NCI-H1694 (cell line): ENCODE data around the gene CATSPER4.
"Not testable (repeated sequence)": the region's sequence is repeated elsewhere in the genome, so short reads cannot be mapped to it uniquely, and the experiment has no call there.

Experiments used
- DNase-seq: peaks from one replicate; lab custom pipeline; 2025; lab: John Stamatoyannopoulos, UW

CATSPER4 gene

DNA sequence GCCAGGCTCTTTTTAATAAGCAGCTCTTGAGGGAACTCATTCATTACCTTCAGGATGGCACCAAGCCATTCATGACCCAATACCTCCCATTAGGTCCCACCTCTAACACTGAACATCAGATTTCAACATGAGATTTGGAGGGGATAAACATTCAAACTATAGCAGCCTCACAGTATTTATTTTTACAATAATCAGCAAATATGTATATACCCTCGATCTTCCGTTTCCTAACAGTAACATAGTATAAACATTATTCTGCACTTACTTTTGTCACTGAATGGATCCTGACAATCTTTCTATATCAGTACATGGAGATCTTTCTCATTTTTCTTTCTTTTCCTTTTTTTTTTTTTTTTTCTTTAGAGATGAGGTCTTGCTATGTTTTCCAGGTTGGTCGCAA lies 5.4 kb downstream of the CATSPER4 start:
- no peak for DNase-seq

DNA sequence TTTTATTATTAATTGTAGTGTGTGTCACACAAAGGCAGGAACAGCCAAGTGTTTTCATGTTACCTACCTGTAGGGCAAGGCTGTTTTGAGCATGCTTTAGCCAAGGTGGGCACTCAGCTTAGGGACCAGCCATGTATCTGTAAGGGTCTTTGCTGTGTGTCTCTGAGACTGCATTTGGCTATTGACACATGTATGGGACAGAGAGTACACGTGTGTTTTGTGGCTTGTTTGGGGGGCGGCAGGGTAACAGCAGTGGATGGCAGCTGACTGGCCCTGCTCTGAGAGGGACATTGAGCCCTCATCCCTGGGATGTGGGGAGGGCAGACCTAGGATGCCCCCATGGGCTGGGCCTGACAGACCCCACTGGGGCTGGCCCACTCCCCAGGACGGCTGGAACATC lies 6.9 kb downstream of the CATSPER4 start:
- DNase-seq, result no peak

GRCh38 chr1:26197813-26198212 lies 7.4 kb downstream of the CATSPER4 start:
- no peak for DNase-seq

GRCh38 chr1:26200413-26200812 lies 10.0 kb downstream of the CATSPER4 start:
- no peak for DNase-seq

DNA sequence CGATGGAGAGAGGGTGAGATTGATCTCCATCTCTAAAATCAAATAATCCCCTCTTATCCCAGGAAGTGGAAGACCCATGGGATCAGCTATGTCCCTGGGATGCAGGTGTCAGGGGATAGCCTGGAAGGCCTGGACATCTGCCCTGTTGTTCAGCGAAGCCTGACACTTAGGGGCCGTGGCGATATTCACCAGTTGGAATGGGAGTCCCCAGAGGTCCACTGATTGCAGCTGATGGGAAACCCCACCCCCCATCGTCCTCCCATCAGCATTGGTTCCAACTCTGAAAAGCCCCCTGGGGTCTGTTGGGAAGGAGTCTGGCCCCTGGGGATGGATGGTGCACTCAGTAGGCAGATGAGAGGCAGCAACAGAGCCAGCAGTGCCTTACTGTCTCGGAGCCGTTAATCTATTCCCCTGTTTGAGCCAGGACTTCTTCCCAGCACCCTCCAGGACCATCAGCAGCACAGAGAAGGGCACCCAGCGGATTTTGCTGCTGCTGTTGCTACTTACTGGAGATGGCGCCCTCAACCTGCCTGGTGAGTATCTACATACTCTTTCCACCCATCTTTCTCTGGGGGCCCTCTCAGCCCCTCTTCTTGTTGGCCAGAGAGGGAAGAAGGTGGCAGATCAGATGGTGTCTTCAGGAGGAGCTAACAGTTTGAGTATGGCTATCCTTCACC lies 13.4 kb downstream of the CATSPER4 start:
- DNase-seq, result no peak

DNA sequence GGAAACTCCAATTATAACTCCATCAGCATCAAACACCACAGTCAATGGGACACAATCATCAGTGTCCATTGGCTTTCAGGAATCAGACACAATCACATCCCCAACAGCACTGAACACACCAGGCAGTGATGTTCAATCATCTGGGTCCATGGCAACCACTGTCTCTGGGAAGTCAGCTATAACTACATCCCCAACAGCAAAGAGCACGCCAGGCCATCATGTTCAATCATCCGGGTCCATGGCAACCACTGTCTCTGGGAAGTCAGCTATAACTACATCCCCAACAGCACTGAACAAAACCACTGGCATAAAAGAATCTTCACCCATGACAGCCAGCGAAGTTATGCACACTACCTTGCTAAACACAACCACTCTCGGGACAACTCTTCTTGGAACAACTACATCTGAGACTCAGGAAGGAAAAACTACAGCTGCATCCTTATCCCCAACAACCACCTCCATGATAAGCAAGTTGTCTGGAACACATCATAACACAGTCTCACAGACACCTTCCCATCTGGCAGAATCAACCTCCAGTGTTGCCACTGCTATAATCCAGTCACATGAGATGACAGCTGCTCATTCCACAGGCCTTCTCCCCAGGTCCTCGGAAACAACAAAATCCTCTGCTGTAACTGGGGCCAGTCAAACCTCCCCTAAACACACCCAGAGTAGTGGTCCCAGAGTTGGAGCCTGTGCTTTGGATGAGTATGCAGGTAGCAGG lies 19.9 kb downstream of the CATSPER4 start:
- DNase-seq, result peak; percentile 45

GRCh38 chr1:26212726-26213125 lies 22.3 kb downstream of the CATSPER4 start:
- no peak for DNase-seq

DNA sequence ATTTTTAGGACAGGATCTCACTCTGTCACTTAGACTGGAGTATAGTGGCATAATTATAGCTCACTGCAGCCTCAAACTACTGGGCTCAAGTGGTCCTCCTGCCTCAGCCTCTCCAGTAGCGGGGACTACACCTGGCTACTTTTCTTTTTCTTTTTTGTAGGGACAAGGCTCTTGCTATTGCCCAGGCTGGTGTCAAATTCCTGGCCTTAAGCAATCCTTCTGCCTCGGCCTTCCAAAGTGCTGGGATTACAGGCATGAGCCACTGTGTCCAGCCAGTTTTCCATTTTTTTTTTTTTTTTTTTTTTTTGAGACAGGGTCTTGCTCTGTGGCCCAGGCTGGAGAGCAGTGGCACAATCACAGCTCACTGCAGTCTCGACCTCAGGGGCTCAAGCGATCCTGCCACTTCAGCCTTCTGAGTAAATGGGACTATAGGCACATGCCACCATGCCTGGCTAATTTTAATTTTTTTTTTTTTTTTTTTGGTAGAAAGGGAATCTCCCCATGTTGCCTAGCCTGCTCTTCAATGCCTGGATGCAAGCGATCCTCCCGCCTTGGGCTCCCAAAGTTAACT lies 23.0 kb downstream of the CATSPER4 start:
- DNase-seq, result no peak

- no peak for DNase-seq
These were observed 24.8 kb downstream of the CATSPER4 start for GRCh38 chr1:26215246-26215645.

GRCh38 chr1:26218906-26219494 lies 28.6 kb downstream of the CATSPER4 start:
- no peak for DNase-seq

DNA sequence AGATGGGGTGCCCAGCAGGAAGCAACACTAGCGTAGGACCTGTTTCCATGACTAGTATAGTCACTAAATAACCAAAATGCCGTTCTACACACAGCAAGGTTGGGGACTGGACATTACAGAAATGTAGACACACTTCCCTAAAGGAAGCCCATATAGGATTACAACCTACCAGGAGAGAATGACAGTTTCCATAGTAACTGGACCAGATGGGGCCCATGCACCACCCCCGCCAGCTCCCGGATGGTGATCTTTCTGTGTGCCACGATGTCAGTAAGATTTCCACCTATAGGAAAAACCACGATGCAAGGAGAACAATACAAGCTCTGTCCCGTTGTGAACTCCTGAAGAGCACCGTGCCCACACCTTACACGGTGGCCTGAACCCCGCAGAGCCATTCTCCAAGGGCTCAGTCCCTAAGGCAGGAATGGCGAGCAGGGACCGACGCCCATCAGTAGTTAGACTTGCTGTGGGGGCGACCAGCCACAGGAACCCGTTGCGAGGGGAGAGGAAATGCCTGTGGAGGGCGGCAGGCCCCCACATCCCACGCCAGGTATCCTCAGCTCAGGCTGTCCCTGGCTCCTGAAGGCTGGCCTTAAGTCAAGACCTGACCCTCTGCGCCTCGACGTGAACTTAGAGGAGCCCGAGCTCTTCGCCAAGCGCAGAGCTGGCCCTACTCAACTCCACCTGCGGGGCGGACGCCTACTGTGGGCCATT lies 30.0 kb downstream of the CATSPER4 start:
- no peak for DNase-seq

DNA sequence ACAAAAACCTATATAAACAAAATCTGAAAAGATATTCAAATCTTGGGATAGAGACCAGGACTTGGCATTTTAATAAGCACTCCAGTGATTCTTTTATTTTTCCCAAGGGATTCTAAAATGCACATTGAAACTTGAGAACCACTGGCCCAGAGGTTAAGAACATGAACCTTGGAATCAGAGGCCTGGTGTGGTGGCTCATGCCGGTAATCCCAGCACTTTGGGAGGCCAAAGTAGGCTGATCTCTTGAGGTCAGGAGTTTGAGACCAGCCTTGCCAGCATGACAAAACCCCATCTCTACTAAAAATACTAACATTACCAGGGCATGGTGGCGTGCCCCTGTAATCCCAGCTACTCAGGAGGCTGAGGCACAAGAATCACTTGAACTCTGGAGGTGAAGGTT lies 30.7 kb downstream of the CATSPER4 start:
- no peak for DNase-seq

GRCh38 chr1:26224606-26225005 lies 34.2 kb downstream of the CATSPER4 start:
- no peak for DNase-seq

DNA sequence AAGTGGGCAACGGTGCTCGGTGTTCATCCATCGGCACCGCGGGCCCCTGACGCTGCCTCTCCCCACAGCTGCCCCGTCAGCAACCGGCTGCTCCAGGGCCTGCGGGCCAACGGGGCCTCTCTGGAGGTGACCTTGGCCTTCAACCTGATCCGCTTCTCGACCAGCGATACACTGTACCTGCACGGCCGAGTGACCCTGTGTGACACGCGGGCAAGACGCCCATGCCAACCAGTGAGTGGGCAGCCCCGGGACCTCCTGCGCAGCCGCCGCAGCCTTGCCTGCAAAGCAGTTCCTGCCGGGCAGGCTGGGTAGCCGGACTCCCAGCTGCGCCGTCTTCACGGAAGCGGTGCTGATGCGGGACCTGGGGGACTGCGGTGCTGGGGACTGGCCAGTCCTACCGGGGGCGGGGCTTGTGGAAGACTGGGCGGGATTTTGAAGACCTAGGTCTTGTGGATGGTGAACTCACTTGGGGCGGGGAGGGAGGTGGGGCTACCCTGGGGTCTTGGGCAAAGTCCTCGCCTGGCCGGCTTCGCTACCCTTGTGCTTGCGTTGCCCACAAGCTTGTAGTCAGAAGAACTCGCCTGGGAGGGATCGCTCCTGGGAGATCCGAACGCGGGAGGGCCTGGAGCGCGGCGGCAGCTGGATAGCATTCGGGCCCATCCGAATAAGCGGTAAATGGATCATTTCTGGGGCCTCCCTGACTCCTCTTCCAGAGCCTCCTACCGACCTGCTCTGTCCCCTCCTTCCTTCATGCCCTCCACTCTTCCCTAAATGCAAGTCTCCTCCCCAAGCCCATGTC lies 34.8 kb downstream of the CATSPER4 start:
- no peak for DNase-seq

DNA sequence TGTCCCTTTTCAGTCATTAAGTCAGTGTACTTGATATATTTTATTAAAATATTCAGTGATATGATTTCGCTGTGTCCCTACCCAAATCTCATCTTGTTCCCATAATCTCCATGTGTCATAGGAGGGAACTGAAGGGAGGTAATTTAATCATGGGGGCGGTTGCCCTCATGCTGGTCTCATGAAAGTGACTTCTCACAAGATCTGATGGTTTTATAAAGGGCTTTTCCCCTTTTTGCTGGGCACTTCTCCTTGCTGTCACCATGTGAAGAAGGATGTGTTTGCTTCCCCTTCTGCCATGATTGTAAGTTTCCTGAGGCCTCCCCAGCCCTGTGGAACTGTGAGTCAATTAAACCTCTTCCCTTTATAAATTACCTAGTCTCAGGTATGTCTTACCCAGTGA lies 40.3 kb downstream of the CATSPER4 start:
- DNase-seq, result not testable (repeated sequence)

DNA sequence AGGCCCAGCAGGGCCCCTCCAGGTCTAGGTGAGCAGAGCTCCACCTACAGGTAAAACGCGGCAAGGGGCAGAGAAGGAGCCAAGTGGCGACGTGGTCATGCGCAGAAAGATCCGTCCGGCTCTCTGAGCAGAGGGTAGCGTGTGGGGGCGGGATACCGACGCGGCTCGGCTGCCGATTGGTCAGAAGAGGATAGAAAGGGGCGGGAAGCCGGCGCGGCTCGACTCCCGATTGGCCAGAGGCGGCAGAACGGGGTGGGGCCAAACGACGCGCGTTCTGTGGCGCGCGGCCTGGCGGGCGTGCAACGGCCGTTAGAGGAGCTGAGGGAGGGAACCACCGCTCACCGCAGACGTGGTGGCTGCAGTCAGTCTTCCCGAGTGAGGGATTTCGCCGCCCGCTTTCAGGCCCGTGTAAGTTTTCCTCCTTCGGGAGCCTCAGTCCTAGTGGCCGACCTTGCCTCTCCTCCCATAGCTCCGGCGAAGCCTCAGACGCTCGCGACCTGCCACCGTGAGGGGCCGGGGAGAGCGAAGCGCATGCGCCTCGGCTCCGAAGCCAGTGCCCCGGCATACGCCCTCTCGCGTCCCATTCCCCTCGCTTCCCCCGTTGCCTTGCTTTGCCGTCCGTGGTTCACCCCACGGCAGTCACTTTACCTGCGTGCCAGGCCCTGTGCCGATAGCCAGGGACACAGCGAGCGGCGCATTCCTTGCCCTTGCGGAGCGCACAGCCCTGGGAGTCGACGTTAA lies 43.7 kb downstream of the CATSPER4 start, which contains the start of gene CEP85:
TSS of gene CEP85 (plus strand) at position 298 of the 741 bp plus-strand sequence. CDS start 5,584 bp downstream, outside the sequence.
- peak; percentile 94 for DNase-seq

- DNase-seq, result no peak
These were observed 44.4 kb downstream of the CATSPER4 start for GRCh38 chr1:26234644-26235370.

GRCh38 chr1:26237230-26237966 lies 47.0 kb downstream of the CATSPER4 start:
- no peak for DNase-seq

GRCh38 chr1:26239936-26240335 lies 49.5 kb downstream of the CATSPER4 start:
- no peak for DNase-seq
